ENCODE data around the gene TAF15.
A peak's percentile ranks its signal among the peaks of the same experiment; 100 is the strongest.

TAF15 gene

DNA sequence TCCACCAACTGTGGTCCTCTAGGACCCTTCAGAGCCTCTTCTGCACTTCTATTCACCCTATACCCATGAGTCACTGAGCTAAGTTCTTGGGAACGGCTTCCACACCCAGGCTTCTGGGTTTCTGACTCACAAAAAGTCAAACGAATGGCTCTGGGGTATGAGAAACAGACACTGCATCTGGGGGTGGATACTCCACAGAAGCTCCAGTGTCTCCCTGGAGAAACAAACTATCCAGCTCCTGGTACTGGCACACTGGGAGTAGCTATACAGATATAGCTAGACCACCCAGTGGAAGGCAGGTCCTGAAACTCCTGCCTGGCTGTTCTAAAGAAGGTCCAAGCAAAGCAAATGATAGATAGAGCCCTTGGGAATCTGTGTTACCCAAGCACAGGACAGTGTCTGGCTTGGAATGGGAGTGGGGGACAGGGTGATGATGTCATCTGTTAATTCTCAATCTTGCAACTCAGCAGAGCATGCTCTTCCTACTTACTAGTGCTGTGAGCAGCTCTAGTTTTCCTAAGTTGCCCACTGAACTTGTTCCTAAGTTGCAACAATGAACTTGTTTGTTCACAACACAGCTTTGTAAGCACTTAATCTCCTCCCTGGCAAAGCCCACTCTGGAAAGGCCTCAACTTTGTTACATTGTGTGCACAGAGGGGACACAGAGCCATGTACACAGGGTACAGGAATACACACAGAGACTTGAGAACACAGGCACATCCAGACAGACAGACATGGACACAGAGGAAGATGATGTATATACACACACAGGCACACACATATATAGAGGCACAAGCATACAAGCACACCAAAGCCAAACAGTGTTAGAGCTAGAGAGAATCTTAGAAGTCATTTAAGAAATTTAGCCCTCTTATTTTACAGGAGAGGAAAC is 20.6 kb upstream of the TAF15 start:
- no peak for DNase-seq

DNA sequence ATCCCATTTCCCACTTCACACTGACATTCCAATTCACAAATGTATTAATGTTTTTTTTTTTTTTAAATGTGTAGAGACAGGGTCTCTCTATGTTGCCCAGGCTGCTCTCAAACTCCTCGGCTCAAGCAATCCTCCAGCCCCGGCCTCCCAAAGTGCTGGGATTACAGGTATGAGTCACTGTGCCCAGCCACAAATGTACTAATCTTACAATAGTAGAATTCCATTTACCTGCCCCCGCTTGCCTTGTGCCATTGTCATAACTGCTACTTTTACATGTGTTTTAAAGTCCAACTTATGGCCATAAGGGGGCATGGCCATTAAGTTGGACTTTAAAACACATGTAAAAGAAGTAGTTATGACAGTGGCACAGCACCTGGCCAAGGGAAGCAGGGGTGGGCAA is 18.4 kb upstream of the TAF15 start:
- no peak for DNase-seq

GRCh38 chr17:35791681-35792350 is 17.5 kb upstream of the TAF15 start:
- peak; percentile 15 for DNase-seq

DNA sequence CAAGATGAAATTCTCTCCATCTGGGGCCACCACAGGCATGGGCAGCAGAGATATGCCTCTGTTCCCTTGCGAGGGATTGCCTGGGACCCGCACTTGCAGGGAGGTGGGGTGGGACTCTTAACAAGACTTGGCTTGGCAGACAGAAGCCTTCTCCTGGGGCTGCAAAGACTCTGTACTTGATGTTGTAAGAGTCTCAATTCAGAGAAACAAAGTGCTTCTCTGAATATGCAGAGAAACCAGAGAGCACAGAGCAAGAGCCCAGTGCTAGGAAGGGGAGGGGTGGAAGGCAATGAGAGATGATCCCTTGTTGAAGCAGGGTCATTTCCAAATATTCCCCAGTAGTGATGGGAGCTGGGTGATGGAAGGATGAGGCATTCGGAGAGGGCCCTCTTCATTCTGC is 16.0 kb upstream of the TAF15 start:
- DNase-seq, result no peak

GRCh38 chr17:35795007-35795870 is 14.0 kb upstream of the TAF15 start, which contains the start of gene MMP28:
MMP28 (minus strand) TSS chr17:35795641; CDS start chr17:35795377, 264 bp downstream.
- DNase-seq, result peak; percentile 81

GRCh38 chr17:35795871-35796265 is 13.4 kb upstream of the TAF15 start:
- peak; percentile 31 for DNase-seq

DNA sequence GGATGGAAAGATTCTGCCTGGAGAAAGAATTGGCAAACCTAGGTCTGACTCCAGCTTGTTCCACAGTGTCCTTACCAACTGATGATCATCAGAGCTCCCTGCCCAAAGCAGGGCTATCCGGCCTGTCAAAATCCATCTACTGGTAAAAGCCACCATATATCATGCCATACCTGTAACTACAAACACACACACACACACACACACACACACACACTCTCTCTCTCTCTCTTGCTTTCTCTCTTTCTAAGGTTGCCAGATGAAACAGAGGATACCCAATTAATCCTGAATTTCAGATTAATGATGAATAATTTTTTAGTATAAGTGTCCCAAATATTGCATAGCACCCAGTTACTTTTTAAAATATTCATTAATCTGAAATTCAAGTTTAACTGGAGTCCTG is 12.3 kb upstream of the TAF15 start:
- DNase-seq, result no peak

DNA sequence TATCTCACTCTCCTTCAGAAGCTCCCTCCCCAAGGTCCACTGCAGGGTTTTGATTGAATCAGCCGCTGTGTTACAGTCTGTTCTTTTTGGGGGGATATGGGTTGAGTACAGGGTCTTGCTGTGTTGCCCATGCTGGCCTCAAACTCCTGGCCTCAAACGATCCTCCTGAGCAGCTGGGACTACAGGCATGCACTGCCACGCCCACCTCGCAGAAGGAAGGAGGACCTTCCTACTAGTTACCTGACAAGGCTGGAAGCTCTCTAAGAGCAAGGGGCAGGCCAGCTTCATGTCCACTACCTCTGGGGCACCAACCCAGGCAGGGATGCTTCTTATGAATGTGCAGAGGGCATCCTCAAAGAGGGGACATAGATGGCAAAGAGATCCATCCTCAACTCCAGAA is 11.9 kb upstream of the TAF15 start:
- DNase-seq, result peak; percentile 12

DNA sequence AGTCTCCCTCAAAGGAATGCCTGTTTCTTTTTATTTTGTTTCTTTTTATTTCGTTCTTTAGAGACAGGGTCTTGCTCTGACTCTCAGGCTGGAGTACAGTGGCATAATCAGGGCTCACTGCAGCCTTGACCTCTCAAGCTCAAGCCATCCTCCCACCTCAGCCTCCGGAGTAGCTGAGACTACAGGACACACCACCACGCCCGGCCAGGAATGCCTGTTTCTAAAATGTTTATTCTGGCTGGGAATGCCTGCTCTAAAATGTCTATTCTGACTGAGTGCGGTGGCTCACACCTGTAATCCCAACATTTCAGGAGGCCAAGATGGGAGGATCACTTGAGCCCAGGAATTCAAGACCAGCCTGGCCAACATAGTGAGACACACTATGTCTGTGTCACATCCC is 11.4 kb upstream of the TAF15 start:
- DNase-seq, result no peak

- DNase-seq, result peak; percentile 46
Measured at GRCh38 chr17:35799942-35800341, 9.3 kb upstream of the TAF15 start.

- DNase-seq, result peak; percentile 91
Measured at GRCh38 chr17:35801583-35802224, 7.6 kb upstream of the TAF15 start.

GRCh38 chr17:35804658-35805192 is 4.6 kb upstream of the TAF15 start:
- peak; percentile 90 for DNase-seq

DNA sequence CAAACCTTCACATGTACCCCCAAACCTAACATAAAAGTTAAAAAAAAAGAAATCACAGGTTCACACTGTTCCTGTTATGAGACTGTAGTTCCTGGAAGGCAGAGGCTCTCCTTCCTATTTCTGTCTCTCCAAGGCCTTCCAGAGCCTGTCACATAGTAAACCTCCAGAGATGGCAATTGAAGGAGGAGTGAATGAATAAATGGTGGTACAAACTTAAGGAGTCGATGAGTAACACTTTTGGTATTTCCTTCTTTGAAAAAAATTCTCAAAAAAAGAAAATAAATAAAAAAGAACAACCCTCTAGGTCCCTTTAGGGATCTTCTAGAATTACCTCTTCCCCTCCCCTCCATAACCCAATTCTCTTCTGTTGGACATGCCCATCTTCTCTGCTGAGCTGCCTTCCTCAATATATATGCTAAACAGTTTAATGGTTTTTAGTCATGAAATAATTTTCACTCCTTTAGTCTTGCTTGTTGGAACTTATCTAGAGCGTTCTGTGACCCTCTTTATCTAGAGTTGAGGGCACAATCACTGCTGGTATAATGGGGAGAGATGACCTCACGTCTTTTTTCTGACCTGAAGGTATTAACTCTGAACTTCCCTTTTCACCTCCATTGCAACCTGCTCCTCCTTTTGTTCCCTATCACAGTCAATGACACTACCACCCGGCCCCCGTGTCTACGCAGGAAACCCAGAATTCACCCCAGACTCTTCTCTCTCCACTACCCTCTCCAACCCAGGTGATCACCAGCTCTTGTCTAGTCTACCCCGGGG is 1.7 kb upstream of the TAF15 start:
- no peak for DNase-seq

DNA sequence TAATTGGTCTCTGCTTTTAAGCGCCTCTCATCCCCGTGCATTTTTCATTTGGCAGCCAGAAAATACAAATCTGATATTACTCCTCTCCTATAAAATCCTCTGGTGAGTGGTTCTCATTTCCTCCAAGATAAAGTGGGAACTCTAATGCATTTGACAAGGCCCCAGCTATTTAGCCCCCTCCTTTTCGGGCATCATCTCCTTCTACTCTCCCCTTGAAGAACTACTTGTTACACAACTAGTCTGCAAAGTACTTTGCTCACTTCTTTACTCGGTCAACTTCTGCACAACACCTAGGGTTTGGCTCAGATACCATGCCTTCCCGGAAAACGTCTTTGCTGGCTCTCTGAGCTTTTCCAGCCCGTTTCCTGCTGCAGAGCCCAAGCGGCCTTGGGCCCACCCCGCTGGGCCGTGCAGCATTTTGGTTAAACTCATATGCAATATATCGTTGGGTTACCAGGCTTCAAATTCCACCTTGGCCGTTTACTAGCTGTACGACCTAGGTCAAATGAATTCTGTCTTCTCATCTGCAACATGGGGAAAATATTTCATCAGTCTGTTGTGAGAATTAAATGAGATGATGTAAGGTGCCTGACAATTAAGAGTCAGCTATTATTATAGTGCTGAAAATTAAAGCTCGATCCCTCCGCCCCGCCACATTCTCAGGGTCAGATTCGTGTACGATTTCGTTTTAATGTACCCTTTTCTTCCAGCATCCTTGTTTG is 883 bp upstream of the TAF15 start:
- no peak for DNase-seq

- peak; percentile 27 for DNase-seq
Measured at GRCh38 chr17:35809855-35810461, 674 bp downstream of the TAF15 start.

DNA sequence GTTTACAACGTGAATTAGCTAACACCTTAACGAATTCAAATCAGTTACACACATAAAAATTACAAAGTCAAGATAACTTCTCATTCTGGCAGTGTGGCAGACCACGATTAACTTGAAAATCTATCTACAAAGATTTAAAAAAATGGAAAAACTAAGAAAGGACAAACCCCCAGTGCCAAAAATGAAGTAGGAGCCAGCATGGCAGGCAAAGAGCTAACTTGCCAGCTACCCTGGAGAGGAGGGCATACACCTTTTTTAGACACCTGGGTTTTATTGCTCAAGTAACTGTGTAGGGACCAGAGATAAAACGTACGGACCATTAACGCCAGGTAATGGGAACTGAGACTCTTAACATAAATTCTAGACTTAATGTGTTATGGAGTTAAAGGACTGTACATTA is 2.5 kb downstream of the TAF15 start:
- DNase-seq, result no peak

DNA sequence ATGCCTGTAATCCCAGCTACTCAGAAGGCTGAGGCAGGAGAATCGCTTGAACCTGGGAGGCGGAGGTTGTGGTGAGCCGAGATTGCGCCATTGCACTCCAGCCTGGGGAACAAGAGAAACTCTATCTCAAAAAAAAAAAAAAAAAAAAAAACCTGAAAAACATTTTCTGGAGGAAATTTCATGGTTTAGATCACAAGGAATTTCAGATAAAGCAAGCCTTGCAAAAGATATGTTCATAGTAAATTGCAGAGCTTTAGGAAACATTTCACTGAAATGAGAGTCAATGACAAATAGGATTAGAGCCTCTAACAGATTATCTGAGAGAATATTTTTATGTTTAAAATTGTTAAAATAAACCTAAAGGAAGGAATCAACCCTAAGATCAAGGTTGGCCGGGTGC is 3.2 kb downstream of the TAF15 start:
- DNase-seq, result no peak

DNA sequence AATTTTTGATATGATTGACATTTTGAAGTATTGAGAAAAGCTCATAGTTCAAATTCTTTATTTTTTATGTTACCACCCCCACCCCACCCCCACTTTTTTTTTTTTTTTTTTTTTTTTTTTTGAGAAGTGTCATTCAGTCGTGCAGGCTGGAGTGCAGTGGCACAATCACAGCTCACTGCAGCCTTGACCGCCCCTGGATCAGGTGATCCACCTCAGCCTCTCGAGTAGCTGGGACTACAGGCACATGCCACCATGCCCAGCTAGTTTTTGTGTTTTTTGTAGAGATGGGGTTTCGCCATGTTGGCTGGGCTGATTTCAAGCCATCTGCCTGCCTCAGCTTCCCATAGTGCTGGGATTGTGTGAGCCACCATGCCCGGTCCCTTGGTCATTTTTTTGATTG is 7.4 kb downstream of the TAF15 start:
- no peak for DNase-seq

DNA sequence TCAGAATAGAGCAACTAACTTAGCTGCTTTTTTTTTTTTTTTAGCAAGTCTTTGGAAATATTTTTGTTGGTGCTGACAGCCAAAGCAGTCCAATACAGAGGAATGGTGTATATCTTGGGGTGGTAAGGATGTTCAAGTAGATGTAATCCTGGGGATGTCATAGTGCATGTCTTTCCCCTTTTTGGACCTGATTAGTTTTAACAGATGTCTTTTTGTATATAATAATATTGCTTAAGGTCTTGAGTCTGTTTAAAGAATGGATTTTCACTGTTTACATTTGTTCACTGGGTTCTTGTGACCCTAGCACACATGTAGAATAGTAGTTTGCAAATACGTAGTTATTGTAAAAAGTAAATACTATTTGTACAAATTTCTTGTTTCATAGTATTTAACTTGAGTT is 7.9 kb downstream of the TAF15 start:
- DNase-seq, result no peak

- no peak for DNase-seq
Measured at GRCh38 chr17:35819455-35819854, 10.2 kb downstream of the TAF15 start.

DNA sequence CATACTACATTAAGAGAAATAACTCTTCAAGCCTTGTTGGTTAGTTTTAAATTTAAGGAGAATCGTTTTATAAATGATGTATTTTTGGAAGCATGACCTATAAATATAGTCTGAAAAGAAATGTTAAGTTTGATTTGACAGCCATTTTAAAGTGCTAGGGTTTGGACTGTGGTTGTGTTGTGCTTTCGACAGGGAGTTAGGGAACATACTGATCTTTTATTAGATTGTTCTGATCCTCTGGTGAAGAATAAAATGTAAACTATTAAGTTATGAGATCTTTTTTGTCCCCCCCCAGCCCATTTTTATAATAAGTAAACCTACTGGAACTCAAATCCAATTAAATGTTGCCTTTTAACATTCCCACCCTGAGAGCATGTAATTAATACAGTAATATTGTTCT is 12.0 kb downstream of the TAF15 start:
- no peak for DNase-seq

Measured in NCI-H69 (cell line).